Omental fat pad (tissue), 4 donors: ENCODE results near the gene OSM. TPM values are rescaled to one million over a fixed set of nuclear protein-coding genes. Genes with fewer than 3 reads are reported as not detected.

Experiments used
- ATAC-seq: fragments of 150-250 bp; one replicate; pipeline ENCODE4 v1.9.1; 2016; ENCODE audit warnings: mild to moderate bottlenecking, moderate library complexity; ENCODE audit not compliant: low FRiP score
- DNase-seq: peaks from one replicate; pipeline ENCODE4 v3.0.0-alpha.2; 2019; ENCODE audit warnings: low spot score
- CTCF ChIP-seq, 3 donors: fragments of 450-650 bp; IDR thresholded peaks; one replicate each; pipeline ENCODE4 v1.5.1; 2016 to 2017; ENCODE audit warnings: antibody characterized with exemption in 3 of 3, mild to moderate bottlenecking in 3 of 3, moderate library complexity in 2 of 3
- total RNA-seq, 4 donors: library from RNA; depleted of rRNA; stranded (reverse); fragments of >200 nt; gene quantifications; one replicate each; pipeline ENCODE4 v1.1.0, GENCODE V29; 2016

OSM gene
- total RNA-seq, 4 donors from 2014 or later = 7.1 to 17.8 (median 8.6) TPM

DNA sequence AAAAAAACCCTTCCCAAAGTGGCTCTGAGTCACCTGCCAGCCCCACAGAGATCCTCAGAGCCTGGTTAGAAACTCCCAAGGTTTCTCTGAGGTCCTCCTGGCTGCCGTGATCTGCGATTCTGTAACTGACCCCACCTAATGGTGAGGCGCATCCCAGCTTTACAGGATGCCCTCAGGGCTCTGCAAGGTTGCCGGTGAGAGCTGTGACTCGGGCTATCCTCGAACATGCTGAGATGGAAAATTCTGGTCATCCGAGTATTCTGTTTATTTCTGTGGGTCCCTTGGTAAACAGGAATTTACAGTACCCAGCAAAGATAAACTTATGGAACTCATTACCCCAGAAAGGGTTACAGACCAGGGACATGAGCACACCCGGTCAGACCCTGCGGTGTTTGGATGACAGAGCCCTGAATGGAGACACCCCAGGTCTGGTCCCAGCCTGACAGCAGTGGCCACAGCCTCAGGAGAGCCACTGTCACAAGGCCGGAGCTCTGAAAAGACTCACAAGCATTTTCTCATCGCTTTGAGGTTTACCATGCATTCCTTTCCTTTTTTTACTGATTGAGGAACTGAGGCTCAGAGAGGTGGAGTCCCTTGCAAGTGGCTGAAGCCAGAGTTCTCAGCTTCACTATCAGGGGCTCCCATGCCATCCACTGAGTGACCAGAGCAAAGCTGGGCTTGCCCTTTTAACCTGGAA lies 42.3 kb downstream of the OSM start:
- ATAC-seq (no peak), DNase-seq (no peak)
- no peak for TF ChIP-seq CTCF (IDR thresholded peaks at IDR 0.05)

- TF ChIP-seq CTCF (IDR thresholded peaks at IDR 0.05) = no peak
- ATAC-seq = no peak
- no peak for DNase-seq
Measured at GRCh38 chr22:30223303-30223702, 43.3 kb downstream of the OSM start.

GRCh38 chr22:30222321-30222720 lies 44.3 kb downstream of the OSM start:
- no peak for ATAC-seq
- no peak for TF ChIP-seq CTCF (IDR thresholded peaks at IDR 0.05)
- no peak for DNase-seq

DNA sequence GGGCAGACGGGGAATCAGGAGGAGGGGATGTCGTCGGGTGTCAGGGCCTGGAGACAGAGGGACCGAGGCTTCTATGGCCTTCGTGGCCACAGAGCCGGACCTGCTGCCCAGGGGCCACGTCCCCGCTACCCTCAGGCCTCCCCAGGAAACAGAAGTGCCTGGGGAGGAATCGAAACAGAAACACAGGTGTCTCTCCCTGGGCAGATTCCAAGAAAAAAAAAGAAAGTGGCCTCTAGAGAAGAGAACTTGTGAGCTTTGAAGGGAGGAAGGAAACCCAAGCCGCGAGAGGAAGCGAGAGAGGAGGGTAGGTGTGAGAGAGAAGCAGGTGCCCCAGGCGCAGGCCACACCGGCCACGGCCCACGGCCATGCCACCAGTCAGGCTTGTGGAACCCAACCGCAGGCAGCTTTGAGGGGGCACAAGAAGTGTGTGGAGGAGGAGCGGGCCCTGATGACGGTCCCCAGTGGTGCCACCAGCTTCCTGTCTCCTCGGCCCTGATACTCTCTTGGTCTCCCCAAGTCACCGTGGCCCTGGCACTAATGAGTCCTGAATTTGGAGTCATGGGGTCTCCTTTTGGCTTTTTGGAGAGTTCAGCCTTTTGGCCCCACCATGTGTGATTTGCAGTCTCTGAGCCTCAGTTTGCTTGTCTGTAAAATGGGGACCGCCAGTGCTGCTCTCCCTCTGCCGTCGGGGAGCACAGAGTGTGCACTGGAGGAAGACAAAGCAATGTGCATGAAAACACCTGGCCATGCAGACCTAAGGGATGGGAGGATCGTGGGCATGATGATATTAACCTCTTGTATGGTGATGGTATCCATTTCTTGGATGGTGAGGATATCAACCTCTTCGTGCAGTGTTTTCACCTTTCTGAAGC lies 45.3 kb downstream of the OSM start:
- DNase-seq = no peak
- no peak for ATAC-seq
- no peak for TF ChIP-seq CTCF (IDR thresholded peaks at IDR 0.05)

DNA sequence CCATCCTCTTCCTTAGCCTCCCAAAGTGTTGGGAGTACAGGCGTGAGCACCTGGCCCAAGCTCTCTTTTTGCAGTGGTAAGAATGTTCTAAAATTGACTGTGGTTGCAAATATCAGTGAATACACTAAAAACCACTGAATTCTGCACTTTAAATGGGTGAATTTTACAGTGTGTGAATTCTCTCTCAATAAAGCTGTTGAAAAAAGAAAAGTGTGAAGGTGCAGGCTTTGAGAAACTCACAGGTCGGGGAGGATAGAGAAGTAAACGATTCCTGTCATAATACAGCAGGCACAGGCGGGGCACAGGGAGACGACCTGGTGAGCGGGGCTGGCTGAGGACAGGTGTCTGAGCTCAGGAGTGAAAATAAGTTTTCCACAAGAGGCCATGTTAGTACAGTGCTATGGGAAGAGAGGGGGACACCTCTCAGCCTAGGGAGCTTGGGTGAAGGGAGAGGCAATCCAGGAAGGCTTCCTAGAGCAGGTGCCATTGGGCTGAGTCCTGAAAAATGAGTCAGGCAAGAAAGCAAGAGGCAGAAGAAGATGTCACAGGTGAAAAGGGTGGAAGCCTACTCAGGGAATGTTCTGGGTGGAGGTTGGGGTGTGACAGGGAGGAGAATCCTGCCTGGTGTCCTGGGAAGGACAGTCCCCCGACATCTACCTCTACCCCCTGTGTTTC lies 46.2 kb downstream of the OSM start:
- no peak for DNase-seq
- ATAC-seq = no peak
- TF ChIP-seq CTCF (IDR thresholded peaks at IDR 0.05) = no peak

- no peak for TF ChIP-seq CTCF (IDR thresholded peaks at IDR 0.05)
- ATAC-seq = no peak
- no peak for DNase-seq
Measured at GRCh38 chr22:30219668-30220278, 46.9 kb downstream of the OSM start.
